Thoracic aorta endothelial cell (primary cell): ENCODE measurements around the gene OR7D4. TPM values are rescaled to one million over a fixed set of nuclear protein-coding genes. Genes with fewer than 3 reads are reported as not detected.

Experiments
- total RNA-seq: library from RNA; depleted of rRNA; stranded (reverse); fragments of >200 nt; gene quantifications from 2 replicates; pipeline ENCODE4 v1.2.3, GENCODE V29; 2012

OR7D4 gene
- total RNA-seq = not detected in 2 replicates

GRCh38 chr19:9219489-9219888 is at the start of gene OR7D4:
OR7D4 (minus strand) TSS chr19:9219589; CDS start chr19:9214837, 4,752 bp downstream.

GRCh38 chr19:9250630-9251029 is 31.2 kb upstream of the OR7D4 start, which contains the start of gene OR7E24:
OR7E24 (plus strand) TSS chr19:9250930; CDS start chr19:9251044, 114 bp downstream.

GRCh38 chr19:9178901-9179300 is 40.5 kb downstream of the OR7D4 start, which contains the start of gene OR7D2:
OR7D2 (plus strand) TSS chr19:9178979; CDS start chr19:9185782, 6,803 bp downstream.

Other genes starting within 250 kb of the OR7D4 start
- gene MUC16, start 209.2 kb downstream of the OR7D4 start, total RNA-seq = not detected in 2 replicates
- gene OR1M1, start 132.5 kb downstream of the OR7D4 start, total RNA-seq = not detected in 2 replicates
- gene OR7G2, start 112.1 kb downstream of the OR7D4 start, total RNA-seq = 0.14 TPM in 1 of 2 replicates, not detected in the other
- gene OR7G1, start 103.8 kb downstream of the OR7D4 start, total RNA-seq = not detected in 2 replicates
- gene OR7G3, start 92.6 kb downstream of the OR7D4 start, total RNA-seq = not detected in 2 replicates
- 23.0 and 25.1 TPM in 2 replicates for gene ZNF317, start 79.2 kb downstream of the OR7D4 start, total RNA-seq
- 0.22 and 0.27 TPM in 2 replicates for gene OR7D2, start 40.6 kb downstream of the OR7D4 start, total RNA-seq
- gene OR7E24, start 31.3 kb upstream of the OR7D4 start, total RNA-seq = not detected in 2 replicates
- 6.0 and 7.7 TPM in 2 replicates for gene ZNF699, start 90.2 kb upstream of the OR7D4 start, total RNA-seq
- 16.4 and 17.4 TPM in 2 replicates for gene ZNF559, start 104.6 kb upstream of the OR7D4 start, total RNA-seq
- 0.65 and 0.66 TPM in 2 replicates for gene ZNF177, start 143.4 kb upstream of the OR7D4 start, total RNA-seq
- gene ZNF266, start 216.0 kb upstream of the OR7D4 start, total RNA-seq = 13.2 and 15.7 TPM in 2 replicates